ENCODE results near the gene ADCY5. TPM values are rescaled to one million over a fixed set of nuclear protein-coding genes. Genes with fewer than 3 reads are reported as not detected.
A peak's percentile ranks its signal among the peaks of the same experiment; 100 is the strongest.

The ADCY5 gene
- total and polyA plus RNA-seq, 4 donors = 0.74 to 6.6 (median 2.9) TPM

DNA sequence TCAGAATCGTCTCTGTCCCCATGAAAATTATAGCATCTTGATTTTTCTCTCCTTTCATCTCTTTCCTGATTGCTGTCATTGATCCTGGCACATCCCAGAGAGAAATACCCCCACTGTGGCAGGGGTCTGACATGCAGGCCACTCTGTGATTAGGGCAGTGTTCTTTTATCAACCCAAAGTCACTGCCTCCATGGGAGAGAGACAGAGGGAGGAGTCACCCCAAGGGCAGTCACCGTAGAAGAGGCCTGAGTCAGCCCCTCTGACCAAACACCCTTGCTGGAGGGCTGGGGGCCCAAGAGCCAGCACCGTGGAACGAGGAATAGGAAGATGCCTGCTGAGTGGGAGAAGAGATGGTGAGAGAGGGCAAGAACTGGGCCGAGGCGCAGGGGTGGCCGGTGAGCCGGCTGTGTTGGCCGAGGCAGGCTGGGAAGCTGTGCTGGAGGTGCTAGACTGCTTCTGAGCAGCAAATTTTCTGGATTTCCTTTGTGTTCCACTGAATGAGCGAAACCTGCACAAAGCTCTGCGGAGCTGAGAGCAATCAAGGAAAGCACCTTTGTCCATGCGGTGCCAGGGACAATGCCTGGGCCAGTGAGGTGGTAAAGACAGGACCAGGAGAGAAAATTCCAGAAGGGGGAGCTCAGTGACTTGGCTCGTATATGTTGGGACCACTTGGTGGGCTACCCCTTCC lies 103.8 kb downstream of the ADCY5 start:
- WGBS = 89% methylated on average over 13 of the region's 13 CpGs
- no peak overlapping the region for H3K27ac ChIP-seq (ENCODE audit: low read depth in 1 of 2, low read length in 2 of 2)
- TF ChIP-seq, protein P1, sequence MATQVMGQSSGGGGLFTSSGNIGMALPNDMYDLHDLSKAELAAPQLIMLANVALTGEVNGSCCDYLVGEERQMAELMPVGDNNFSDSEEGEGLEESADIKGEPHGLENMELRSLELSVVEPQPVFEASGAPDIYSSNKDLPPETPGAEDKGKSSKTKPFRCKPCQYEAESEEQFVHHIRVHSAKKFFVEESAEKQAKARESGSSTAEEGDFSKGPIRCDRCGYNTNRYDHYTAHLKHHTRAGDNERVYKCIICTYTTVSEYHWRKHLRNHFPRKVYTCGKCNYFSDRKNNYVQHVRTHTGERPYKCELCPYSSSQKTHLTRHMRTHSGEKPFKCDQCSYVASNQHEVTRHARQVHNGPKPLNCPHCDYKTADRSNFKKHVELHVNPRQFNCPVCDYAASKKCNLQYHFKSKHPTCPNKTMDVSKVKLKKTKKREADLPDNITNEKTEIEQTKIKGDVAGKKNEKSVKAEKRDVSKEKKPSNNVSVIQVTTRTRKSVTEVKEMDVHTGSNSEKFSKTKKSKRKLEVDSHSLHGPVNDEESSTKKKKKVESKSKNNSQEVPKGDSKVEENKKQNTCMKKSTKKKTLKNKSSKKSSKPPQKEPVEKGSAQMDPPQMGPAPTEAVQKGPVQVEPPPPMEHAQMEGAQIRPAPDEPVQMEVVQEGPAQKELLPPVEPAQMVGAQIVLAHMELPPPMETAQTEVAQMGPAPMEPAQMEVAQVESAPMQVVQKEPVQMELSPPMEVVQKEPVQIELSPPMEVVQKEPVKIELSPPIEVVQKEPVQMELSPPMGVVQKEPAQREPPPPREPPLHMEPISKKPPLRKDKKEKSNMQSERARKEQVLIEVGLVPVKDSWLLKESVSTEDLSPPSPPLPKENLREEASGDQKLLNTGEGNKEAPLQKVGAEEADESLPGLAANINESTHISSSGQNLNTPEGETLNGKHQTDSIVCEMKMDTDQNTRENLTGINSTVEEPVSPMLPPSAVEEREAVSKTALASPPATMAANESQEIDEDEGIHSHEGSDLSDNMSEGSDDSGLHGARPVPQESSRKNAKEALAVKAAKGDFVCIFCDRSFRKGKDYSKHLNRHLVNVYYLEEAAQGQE (IDR thresholded peaks at IDR 0.05) = no peak
- peak in 1 of 2 donors; percentile 23 for TF ChIP-seq RXRA (IDR thresholded peaks at IDR 0.05)
- no peak for TF ChIP-seq NR2F2 (IDR thresholded peaks at IDR 0.05)
- H3K4me1 ChIP-seq (ENCODE audit: control insufficient read depth in 4 of 4, insufficient read depth in 4 of 4, low read length in 3 of 4) = no peaks in the 10 kb centered on the region
- H3K36me3 ChIP-seq (ENCODE audit: control insufficient read depth in 4 of 4, insufficient read depth in 3 of 4, low read depth in 1 of 4, low read length in 3 of 4) = no peaks in the 10 kb centered on the region
- no peak for DNase-seq (ENCODE audit: low spot score)
- H3K4me3 ChIP-seq (ENCODE audit: low read depth in 1 of 3, low read length in 3 of 3) = no peak overlapping the region
- H3K9me3 ChIP-seq (ENCODE audit: control insufficient read depth in 4 of 4, low read length in 3 of 4) = no peaks in the 10 kb centered on the region
- H3K9ac ChIP-seq (ENCODE audit: low read depth in 1 of 2, low read length in 2 of 2) = no peak overlapping the region
- H3K27me3 ChIP-seq (ENCODE audit: control insufficient read depth in 4 of 4, insufficient read depth in 4 of 4, low read length in 3 of 4) = no peaks in the 10 kb centered on the region

DNA sequence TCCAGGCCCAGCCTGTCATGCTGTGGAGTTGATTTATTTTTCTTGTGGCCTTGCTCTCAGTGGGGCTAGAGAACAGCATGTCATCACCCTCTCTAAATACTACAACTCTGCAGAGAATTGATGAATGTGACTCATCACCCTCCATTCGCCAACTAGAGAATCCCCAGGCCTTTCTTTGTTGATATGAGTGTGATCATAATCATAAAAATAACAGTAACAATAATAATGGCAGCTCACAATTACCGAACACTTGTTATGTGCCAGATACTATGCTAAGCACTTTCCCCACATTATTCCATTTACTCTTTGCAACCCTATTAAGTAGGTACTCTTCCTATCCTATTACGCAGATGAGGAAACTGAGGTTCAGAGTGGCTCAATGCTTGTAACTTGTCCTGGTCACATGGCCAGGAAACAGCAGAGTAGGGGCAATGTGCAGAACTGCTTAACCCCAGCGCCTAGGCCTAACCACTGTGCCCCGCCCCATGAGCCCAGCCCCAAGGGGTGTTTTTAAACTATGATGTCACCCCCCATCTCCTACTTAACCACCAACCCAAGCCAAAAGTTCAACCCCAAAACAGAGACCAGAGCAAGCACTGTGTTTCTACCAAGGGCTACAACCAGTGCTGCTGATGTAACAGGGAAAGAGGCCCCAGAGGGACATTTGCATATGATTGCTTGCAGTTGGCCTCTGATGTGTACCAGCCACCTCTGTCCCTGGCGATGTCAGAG lies 104.5 kb downstream of the ADCY5 start:
- no peak overlapping the region for H3K9ac ChIP-seq (ENCODE audit: low read depth in 1 of 2, low read length in 2 of 2)
- H3K27ac ChIP-seq (ENCODE audit: low read depth in 1 of 2, low read length in 2 of 2) = peak overlapping the region in 1 of 2 donors; percentile 41
- TF ChIP-seq, protein P1 (IDR thresholded peaks at IDR 0.05) = no peak
- TF ChIP-seq EGR1 (IDR thresholded peaks at IDR 0.05; ENCODE audit: low read depth in 2 of 2) (no peak), FOXA2 (IDR thresholded peaks at IDR 0.05) (no peak), HNF4G (IDR thresholded peaks at IDR 0.05) (no peak), SP1 (IDR thresholded peaks at IDR 0.05) (no peak), TAF1 (conservative IDR thresholded peaks at IDR 0.05) (no peak), GABPA (IDR thresholded peaks at IDR 0.05 in 1 of 2, conservative IDR thresholded peaks at IDR 0.05 in 1 of 2) (no peak), YY1 (IDR thresholded peaks at IDR 0.05) (no peak), JUND (IDR thresholded peaks at IDR 0.05) (no peak), HNF4A (conservative IDR thresholded peaks at IDR 0.05) (no peak), RXRA (IDR thresholded peaks at IDR 0.05) (no peak)
- TF ChIP-seq, protein P2, sequence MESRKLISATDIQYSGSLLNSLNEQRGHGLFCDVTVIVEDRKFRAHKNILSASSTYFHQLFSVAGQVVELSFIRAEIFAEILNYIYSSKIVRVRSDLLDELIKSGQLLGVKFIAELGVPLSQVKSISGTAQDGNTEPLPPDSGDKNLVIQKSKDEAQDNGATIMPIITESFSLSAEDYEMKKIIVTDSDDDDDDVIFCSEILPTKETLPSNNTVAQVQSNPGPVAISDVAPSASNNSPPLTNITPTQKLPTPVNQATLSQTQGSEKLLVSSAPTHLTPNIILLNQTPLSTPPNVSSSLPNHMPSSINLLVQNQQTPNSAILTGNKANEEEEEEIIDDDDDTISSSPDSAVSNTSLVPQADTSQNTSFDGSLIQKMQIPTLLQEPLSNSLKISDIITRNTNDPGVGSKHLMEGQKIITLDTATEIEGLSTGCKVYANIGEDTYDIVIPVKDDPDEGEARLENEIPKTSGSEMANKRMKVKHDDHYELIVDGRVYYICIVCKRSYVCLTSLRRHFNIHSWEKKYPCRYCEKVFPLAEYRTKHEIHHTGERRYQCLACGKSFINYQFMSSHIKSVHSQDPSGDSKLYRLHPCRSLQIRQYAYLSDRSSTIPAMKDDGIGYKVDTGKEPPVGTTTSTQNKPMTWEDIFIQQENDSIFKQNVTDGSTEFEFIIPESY (IDR thresholded peaks at IDR 0.05) = no peak
- TF ChIP-seq, protein P3, sequence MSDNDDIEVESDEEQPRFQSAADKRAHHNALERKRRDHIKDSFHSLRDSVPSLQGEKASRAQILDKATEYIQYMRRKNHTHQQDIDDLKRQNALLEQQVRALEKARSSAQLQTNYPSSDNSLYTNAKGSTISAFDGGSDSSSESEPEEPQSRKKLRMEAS (IDR thresholded peaks at IDR 0.05) = no peak
- 91% methylated on average over 6 of the region's 6 CpGs for WGBS
- H3K27me3 ChIP-seq (ENCODE audit: control insufficient read depth in 4 of 4, insufficient read depth in 4 of 4, low read length in 3 of 4) = no peaks in the 10 kb centered on the region
- H3K4me3 ChIP-seq (ENCODE audit: low read depth in 1 of 3, low read length in 3 of 3) = no peak overlapping the region
- no peaks in the 10 kb centered on the region for H3K36me3 ChIP-seq (ENCODE audit: control insufficient read depth in 4 of 4, insufficient read depth in 3 of 4, low read depth in 1 of 4, low read length in 3 of 4)
- no peak for DNase-seq (ENCODE audit: low spot score)
- H3K9me3 ChIP-seq (ENCODE audit: control insufficient read depth in 4 of 4, low read length in 3 of 4) = no peaks in the 10 kb centered on the region
- H3K4me1 ChIP-seq (ENCODE audit: control insufficient read depth in 4 of 4, insufficient read depth in 4 of 4, low read length in 3 of 4) = no peaks in the 10 kb centered on the region

All from liver (tissue), 9 donors.